GM13976 (cell line): Measurements from ENCODE around the gene RPSA.

ENCODE experiments used
- DNase-seq: peaks from one replicate; pipeline ENCODE4 v3.0.0; 2012; ENCODE audit warnings: low spot score
- in situ Hi-C: fragments of 300-500 bp; cut with MboI; formaldehyde crosslinking; loops from one replicate; pipeline ENCODE4 v1.12.0; 2022; ENCODE audit warnings: low sequenced_read_pairs, mixed read lengths, inconsistent platforms; ENCODE audit not compliant: unreplicated experiment
- TF ChIP-seq, protein P1 (sequence below): IDR thresholded peaks from 2 replicates; pipeline ENCODE4 v1.5.1; 2012; ENCODE audit warnings: borderline replicate concordance, mild to moderate bottlenecking; ENCODE audit not compliant: insufficient read depth; ENCODE audit errors: extremely low read depth, missing control alignments, control extremely low read depth

RPSA gene

DNA sequence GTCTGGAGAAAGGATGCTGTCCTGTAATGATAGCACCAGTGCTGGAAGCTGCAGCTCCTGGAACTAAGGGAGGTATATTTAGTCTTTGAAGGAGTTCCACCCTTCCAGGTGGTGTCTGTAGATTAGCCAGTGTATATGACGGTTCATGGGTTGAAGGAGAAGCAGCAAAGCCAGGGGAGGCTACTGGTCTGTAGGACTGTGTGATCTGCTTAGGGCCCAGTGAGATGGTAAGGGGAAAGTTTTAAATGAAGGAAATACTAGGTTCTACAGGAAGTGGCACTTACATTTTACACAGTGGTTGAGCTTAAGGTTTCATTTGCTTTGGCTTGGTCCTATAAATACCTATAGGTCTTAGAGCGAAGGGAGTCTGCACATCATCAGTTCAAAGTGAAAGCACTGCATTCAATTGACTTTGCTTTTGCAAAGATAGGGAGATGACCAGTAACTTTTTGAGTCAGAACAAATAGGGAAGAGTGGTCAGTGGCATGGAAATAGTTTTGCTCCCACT lies 17.7 kb upstream of the RPSA start:
- peak; percentile 74 for DNase-seq
- in situ Hi-C loops = loop anchor here (10.0 kb wide), 1 partner anchor 184 kb away; no protein-coding TSS in a partner anchor
- TF ChIP-seq, protein P1, sequence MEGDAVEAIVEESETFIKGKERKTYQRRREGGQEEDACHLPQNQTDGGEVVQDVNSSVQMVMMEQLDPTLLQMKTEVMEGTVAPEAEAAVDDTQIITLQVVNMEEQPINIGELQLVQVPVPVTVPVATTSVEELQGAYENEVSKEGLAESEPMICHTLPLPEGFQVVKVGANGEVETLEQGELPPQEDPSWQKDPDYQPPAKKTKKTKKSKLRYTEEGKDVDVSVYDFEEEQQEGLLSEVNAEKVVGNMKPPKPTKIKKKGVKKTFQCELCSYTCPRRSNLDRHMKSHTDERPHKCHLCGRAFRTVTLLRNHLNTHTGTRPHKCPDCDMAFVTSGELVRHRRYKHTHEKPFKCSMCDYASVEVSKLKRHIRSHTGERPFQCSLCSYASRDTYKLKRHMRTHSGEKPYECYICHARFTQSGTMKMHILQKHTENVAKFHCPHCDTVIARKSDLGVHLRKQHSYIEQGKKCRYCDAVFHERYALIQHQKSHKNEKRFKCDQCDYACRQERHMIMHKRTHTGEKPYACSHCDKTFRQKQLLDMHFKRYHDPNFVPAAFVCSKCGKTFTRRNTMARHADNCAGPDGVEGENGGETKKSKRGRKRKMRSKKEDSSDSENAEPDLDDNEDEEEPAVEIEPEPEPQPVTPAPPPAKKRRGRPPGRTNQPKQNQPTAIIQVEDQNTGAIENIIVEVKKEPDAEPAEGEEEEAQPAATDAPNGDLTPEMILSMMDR = no peak

DNA sequence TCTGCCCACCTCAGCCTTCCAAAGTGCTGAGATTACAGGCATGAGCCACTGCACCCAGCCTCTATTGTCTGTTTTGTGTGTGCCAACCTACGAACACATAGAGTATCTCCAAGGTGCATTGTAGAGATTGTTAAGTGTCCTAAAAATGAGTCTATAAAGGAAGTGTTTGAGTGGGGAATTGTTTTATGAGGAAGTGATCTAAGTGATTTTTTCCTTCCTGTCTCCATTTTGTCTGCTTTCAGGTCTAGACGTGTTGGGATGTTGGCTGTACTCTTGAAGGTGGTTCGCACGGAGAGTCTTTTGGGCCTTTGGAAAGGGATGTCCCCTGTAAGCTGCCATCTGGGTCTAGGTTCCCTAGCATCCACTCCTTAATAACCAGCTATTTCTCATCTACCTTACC lies 16.3 kb upstream of the RPSA start:
- in situ Hi-C loops = no loop called here
- DNase-seq = no peak
- TF ChIP-seq, protein P1 = no peak

DNA sequence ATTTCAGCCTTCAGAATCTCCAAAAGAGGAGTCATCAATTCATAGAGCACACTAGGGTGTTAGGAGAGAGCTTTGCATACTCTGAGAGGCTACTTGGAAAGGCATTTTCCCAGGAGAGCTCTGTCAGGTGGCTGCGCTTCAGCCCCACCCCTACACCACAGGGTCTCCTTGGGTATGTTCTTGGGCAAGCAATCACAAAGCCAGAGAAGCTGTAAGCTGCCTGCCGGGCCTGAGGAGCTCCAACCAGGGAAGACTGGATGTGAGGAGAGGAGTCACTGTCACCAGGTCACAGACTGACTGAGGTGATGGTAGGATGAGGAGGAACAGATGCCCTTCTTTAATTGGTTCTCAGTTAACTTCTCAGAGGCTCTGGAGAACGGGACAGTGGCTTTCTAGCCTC lies 9.8 kb upstream of the RPSA start:
- in situ Hi-C loops = no loop called here
- TF ChIP-seq, protein P1 = no peak
- DNase-seq = no peak

DNA sequence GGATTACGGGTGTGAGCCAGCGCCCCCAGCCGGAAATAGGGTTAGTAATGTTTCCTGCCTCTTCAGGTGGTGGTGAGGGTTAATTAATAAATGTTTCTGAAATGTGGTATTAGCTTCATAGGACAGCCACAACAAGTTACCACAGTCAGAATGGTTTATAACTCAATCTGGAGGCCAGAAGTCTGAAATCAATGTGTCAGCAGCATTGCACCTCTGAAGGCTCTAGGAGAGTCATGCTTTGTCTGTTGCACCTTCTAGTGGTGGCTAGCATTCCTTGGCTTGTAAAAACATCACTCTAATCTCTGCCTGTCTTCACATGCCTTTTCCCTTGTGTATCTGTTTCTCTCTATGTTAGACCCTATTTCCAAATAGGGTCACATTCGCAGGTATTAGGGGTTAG lies 7.8 kb upstream of the RPSA start:
- TF ChIP-seq, protein P1 = no peak
- no peak for DNase-seq
- in situ Hi-C loops = no loop called here

DNA sequence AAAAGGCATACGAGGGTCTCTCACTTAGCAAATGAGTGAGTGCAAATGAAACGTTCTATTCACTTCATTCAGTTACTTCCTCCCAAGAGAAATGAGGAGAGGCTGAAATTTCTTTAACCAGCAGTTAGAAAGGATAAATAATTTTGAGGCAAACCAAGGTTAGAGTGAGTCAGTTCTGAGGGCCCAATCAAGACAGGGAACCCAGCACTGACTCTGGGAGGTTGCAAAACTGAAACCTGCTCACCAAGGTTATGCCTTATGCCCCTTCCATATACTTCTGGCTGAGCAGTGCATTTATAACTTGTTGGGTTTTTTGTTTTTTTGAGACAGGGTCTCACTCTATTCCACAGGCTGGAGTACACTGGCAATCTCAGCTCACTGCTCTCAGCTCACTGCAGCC lies 4.5 kb upstream of the RPSA start:
- TF ChIP-seq, protein P1 = no peak
- DNase-seq = no peak
- in situ Hi-C loops = no loop called here

DNA sequence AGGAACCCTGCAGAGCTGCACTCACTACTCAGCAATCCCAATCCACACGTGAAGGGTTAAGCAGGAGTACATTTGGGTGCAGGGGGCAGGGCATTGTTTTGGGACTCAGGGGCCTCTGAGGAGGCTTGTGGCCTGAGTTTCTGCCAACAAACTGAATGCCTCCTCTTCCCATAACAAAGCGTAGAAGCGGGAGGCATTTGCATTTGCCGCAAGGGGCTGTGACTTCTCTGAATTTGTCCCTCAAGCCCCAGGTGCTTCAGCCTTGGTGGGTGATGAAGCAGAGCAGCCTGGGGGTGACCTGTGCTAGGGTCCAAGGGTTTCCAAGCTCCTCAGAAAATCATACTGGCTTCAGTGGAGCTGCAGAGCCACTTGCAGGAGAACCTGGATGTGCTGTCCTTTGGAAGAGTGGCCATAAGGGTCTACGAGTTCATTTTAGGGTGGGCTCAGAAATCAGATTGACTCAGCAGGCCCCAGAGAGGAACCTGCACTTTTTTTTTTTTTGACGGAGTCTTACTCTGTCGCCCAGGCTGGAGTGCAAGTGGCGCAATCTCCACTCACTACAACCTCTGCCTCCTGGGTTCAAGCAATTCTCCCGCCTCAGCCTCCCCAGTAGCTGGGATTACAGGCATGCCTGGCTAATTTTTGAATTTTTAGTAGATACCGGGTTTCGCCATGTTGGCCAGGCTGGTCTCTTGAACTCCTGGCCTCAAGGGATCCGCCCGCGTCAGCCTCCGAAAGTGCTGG lies 1.4 kb upstream of the RPSA start:
- TF ChIP-seq, protein P1 = no peak
- no peak for DNase-seq
- in situ Hi-C loops = no loop called here
